ENCODE data around the gene SNX27.
"Not testable (repeated sequence)": the region's sequence is repeated elsewhere in the genome, so short reads cannot be mapped to it uniquely, and the experiment has no call there.

The SNX27 gene

GRCh38 chr1:151716771-151717631, 105.2 kb downstream of the SNX27 start, which contains the start of gene CELF3:
CELF3 (minus strand) TSS chr1:151716803; CDS start chr1:151716020, 783 bp downstream.
- DNase-seq (ENCODE audit: insufficient read length, low spot score) = no peak
- no peak for FAIRE-seq

GRCh38 chr1:151718011-151718431, 106.2 kb downstream of the SNX27 start:
- no peak for FAIRE-seq

GRCh38 chr1:151718666-151719065, 106.8 kb downstream of the SNX27 start:
- no peak for DNase-seq (ENCODE audit: insufficient read length, low spot score)
- FAIRE-seq = no peak

More at GRCh38 chr1:151718011-151718431, 106.2 kb downstream of the SNX27 start:
- DNase-seq (ENCODE audit: insufficient read length, low spot score) = no peak

- FAIRE-seq (no peak), DNase-seq (ENCODE audit: insufficient read length, low spot score) (no peak)
Measured at GRCh38 chr1:151720125-151720524, 108.3 kb downstream of the SNX27 start.

- FAIRE-seq (no peak), DNase-seq (ENCODE audit: insufficient read length, low spot score) (no peak)
Measured at GRCh38 chr1:151720554-151720953, 108.7 kb downstream of the SNX27 start.

- DNase-seq (ENCODE audit: insufficient read length, low spot score) (peak; percentile 28), FAIRE-seq (no peak)
Measured at GRCh38 chr1:151720974-151721787, 109.3 kb downstream of the SNX27 start, which contains the start of gene RIIAD1. RIIAD1 (plus strand) TSS chr1:151721522; CDS start chr1:151721537, 15 bp downstream.

- DNase-seq (ENCODE audit: insufficient read length, low spot score) (no peak), FAIRE-seq (no peak)
Measured at GRCh38 chr1:151721788-151722510, 110.1 kb downstream of the SNX27 start.

- FAIRE-seq (no peak), DNase-seq (ENCODE audit: insufficient read length, low spot score) (no peak)
Measured at GRCh38 chr1:151723726-151724370, 112.0 kb downstream of the SNX27 start.

GRCh38 chr1:151728151-151729054, 116.6 kb downstream of the SNX27 start:
- DNase-seq (ENCODE audit: insufficient read length, low spot score) (no peak), FAIRE-seq (no peak)

GRCh38 chr1:151729157-151729965, 117.5 kb downstream of the SNX27 start:
- FAIRE-seq (no peak), DNase-seq (ENCODE audit: insufficient read length, low spot score) (no peak)

- FAIRE-seq (no peak), DNase-seq (ENCODE audit: insufficient read length, low spot score) (no peak)
Measured at GRCh38 chr1:151729966-151730291, 118.1 kb downstream of the SNX27 start.

- DNase-seq (ENCODE audit: insufficient read length, low spot score) = no peak
- no peak for FAIRE-seq
Measured at GRCh38 chr1:151733126-151733525, 121.3 kb downstream of the SNX27 start.

- not testable (repeated sequence) for FAIRE-seq; DNase-seq (ENCODE audit: insufficient read length, low spot score)
Measured at GRCh38 chr1:151733995-151734394, 122.1 kb downstream of the SNX27 start.

- no peak for FAIRE-seq
Measured at GRCh38 chr1:151737026-151737425, 125.2 kb downstream of the SNX27 start.

GRCh38 chr1:151737479-151737878, 125.6 kb downstream of the SNX27 start:
- FAIRE-seq = no peak

More at GRCh38 chr1:151737026-151737425, 125.2 kb downstream of the SNX27 start:
- DNase-seq (ENCODE audit: insufficient read length, low spot score) = no peak

GRCh38 chr1:151739590-151740355, 127.9 kb downstream of the SNX27 start:
- DNase-seq (ENCODE audit: insufficient read length, low spot score) (no peak), FAIRE-seq (no peak)

More at GRCh38 chr1:151737479-151737878, 125.6 kb downstream of the SNX27 start:
- DNase-seq (ENCODE audit: insufficient read length, low spot score) = no peak

GRCh38 chr1:151741516-151741915, 129.7 kb downstream of the SNX27 start:
- DNase-seq (ENCODE audit: insufficient read length, low spot score) (no peak), FAIRE-seq (no peak)
